ENCODE results near the gene STRA6.

DNA sequence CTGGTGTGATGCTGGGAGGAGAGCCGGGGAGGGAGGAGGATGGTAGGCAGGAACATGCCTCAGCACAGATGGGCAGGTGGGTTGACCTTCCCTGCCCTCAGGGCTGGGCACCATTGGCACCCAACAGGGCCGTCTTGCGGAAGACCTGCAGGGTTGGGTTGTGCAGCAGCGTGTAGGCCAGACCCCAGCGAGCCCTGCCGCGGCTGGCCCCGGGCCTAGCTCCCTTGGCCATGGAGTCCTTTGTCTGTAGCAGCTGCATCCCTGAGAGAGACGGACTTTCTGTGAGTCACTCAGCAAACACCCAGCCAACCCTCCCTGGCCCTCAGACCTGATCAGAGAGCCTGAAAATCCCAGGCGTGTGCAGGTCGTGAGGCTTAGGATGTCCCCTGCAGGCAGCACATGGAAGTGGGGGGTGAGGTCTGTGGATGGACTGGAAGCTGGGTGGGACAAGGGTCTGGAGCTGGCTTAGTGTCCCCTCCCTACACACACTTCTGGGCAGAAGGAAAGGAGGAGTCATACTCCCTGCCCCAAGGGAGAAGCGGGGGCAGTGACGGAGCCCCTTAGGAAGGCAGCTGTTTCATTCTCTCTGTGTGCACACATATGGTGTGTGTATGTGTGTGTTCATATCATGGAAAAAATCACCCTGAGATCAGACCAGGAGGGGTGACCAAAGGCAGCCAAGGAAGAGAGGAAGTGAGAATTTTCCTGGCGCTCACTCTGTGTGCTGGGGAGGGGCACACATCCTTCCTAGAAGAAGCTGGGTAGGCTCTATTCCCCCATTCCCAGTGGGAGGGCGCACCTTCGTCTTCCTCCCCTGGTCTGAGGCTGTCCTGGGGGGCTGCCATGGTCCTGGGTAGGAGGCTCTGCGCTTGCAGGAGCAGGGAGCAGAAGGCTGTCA is 22.4 kb downstream of the STRA6 start:
- TF ChIP-seq, protein P1, sequence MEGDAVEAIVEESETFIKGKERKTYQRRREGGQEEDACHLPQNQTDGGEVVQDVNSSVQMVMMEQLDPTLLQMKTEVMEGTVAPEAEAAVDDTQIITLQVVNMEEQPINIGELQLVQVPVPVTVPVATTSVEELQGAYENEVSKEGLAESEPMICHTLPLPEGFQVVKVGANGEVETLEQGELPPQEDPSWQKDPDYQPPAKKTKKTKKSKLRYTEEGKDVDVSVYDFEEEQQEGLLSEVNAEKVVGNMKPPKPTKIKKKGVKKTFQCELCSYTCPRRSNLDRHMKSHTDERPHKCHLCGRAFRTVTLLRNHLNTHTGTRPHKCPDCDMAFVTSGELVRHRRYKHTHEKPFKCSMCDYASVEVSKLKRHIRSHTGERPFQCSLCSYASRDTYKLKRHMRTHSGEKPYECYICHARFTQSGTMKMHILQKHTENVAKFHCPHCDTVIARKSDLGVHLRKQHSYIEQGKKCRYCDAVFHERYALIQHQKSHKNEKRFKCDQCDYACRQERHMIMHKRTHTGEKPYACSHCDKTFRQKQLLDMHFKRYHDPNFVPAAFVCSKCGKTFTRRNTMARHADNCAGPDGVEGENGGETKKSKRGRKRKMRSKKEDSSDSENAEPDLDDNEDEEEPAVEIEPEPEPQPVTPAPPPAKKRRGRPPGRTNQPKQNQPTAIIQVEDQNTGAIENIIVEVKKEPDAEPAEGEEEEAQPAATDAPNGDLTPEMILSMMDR (conservative IDR thresholded peaks at IDR 0.05 in 1 of 2, IDR thresholded peaks at IDR 0.05 in 1 of 2; ENCODE audit: extremely low read depth in 1 of 2, insufficient read depth in 1 of 2, low read depth in 1 of 2, low read length in 2 of 2), result no peak
- TF ChIP-seq EZH2 (IDR thresholded peaks at IDR 0.05; ENCODE audit: borderline replicate concordance, low read length), result no peak
